ENCODE measurements around the gene CHST8. TPM values are rescaled to one million over a fixed set of nuclear protein-coding genes. Genes with fewer than 3 reads are reported as not detected.

Gene CHST8
- total RNA-seq, 1 experiment from 2014 or later = not detected

- no peak for DNase-seq
- no peaks in the 10 kb centered on the region; the same call in 1 of the 2 replicates for H3K9me3 ChIP-seq
- Mint-ChIP-seq H3K27me3 (ENCODE audit: insufficient read depth, unreplicated experiment) (peaks cover 35% of the 10 kb centered on the region), H3K9me3 (ENCODE audit: unreplicated experiment) (no peaks in the 10 kb centered on the region), H3K36me3 (ENCODE audit: insufficient read depth, unreplicated experiment) (no peaks in the 10 kb centered on the region), H3K27ac (ENCODE audit: unreplicated experiment) (no peak overlapping the region), H3K4me3 (ENCODE audit: unreplicated experiment) (no peak overlapping the region), H3K4me1 (ENCODE audit: low read depth, unreplicated experiment) (no peaks in the 10 kb centered on the region)
- H3K4me1 ChIP-seq = no peaks in the 10 kb centered on the region
- no peaks in the 10 kb centered on the region for H3K36me3 ChIP-seq (ENCODE audit: control insufficient read depth, insufficient read depth, low read length)
- H3K4me3 ChIP-seq (ENCODE audit: low read depth, low read length) = no peak overlapping the region
- ChIA-PET CTCF (no interaction called here), POLR2A (no interaction called here)
- no peak for TF ChIP-seq CTCF (IDR thresholded peaks at IDR 0.05; ENCODE audit: insufficient read depth in 1 of 2, low read depth in 1 of 2, low read length in 1 of 2, severe bottlenecking in 1 of 2, unreplicated experiment in 1 of 2)
- intact Hi-C loops (cut with micrococcal nuclease; ENCODE audit: unreplicated experiment) = loop anchor here (10.0 kb wide), 1 partner anchor 269 kb away; no protein-coding TSS in a partner anchor
- no peaks in the 10 kb centered on the region; the same call in 1 of the 2 replicates for H3K27me3 ChIP-seq (replicated peaks; ENCODE audit: control insufficient read depth, insufficient read depth, low read length)
- BruUV-seq (replicated peaks) = no TSS peak
Observed at GRCh38 chr19:33703821-33704220, 82.1 kb downstream of the CHST8 start.

DNA sequence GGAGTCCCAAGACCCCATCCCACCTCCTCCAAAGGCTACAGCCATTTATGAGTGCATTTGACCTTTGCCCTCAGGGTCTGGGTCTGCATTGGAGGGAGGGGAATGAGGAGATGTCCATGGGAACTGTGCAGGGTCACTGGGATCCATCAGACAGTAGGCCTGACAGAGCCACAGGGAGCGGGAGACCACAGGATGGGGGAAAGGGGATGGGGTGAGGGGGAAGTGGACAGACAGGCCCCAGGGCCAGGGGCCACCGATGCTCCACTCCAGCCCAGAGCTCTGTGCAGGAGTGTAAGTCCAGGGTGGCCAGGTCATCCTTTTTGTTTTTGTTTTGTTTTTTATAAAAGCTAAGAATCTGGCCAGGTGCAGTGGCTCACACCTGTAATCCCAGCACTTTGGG is 82.5 kb downstream of the CHST8 start:
- no peak overlapping the region for H3K4me3 Mint-ChIP-seq (ENCODE audit: unreplicated experiment)
- CTCF ChIA-PET = no interaction called here
- H3K9me3 Mint-ChIP-seq (ENCODE audit: unreplicated experiment) = no peaks in the 10 kb centered on the region
- H3K36me3 Mint-ChIP-seq (ENCODE audit: insufficient read depth, unreplicated experiment) = no peaks in the 10 kb centered on the region
- H3K4me1 Mint-ChIP-seq (ENCODE audit: low read depth, unreplicated experiment) = no peaks in the 10 kb centered on the region
- no peaks in the 10 kb centered on the region; the same call in 1 of the 2 replicates for H3K9me3 ChIP-seq
- H3K4me1 ChIP-seq = no peaks in the 10 kb centered on the region
- BruUV-seq (replicated peaks) = no TSS peak
- no peaks in the 10 kb centered on the region; the same call in 1 of the 2 replicates for H3K27me3 ChIP-seq (replicated peaks; ENCODE audit: control insufficient read depth, insufficient read depth, low read length)
- no peak for DNase-seq
- H3K27me3 Mint-ChIP-seq (ENCODE audit: insufficient read depth, unreplicated experiment) = peaks cover 30% of the 10 kb centered on the region
- intact Hi-C loops (cut with micrococcal nuclease; ENCODE audit: unreplicated experiment) = loop anchor here (10.0 kb wide), 1 partner anchor 269 kb away; no protein-coding TSS in a partner anchor
- no peak overlapping the region for H3K4me3 ChIP-seq (ENCODE audit: low read depth, low read length)
- no peak overlapping the region for H3K27ac Mint-ChIP-seq (ENCODE audit: unreplicated experiment)
- no peaks in the 10 kb centered on the region for H3K36me3 ChIP-seq (ENCODE audit: control insufficient read depth, insufficient read depth, low read length)
- TF ChIP-seq CTCF (IDR thresholded peaks at IDR 0.05; ENCODE audit: insufficient read depth in 1 of 2, low read depth in 1 of 2, low read length in 1 of 2, severe bottlenecking in 1 of 2, unreplicated experiment in 1 of 2) = no peak
- POLR2A ChIA-PET = no interaction called here

GRCh38 chr19:33705090-33705847 is 83.5 kb downstream of the CHST8 start:
- H3K4me1 Mint-ChIP-seq (ENCODE audit: low read depth, unreplicated experiment) = no peaks in the 10 kb centered on the region
- CTCF ChIA-PET = no interaction called here
- no peak overlapping the region for H3K27ac Mint-ChIP-seq (ENCODE audit: unreplicated experiment)

More at GRCh38 chr19:33705090-33705847, 83.5 kb downstream of the CHST8 start:
- H3K9me3 ChIP-seq = no peaks in the 10 kb centered on the region; the same call in 1 of the 2 replicates
- Mint-ChIP-seq H3K4me3 (ENCODE audit: unreplicated experiment) (no peak overlapping the region), H3K9me3 (ENCODE audit: unreplicated experiment) (no peaks in the 10 kb centered on the region), H3K36me3 (ENCODE audit: insufficient read depth, unreplicated experiment) (no peaks in the 10 kb centered on the region), H3K27me3 (ENCODE audit: insufficient read depth, unreplicated experiment) (peaks cover 30% of the 10 kb centered on the region)
- H3K4me3 ChIP-seq (ENCODE audit: low read depth, low read length) = no peak overlapping the region
- peak in 1 of 2 experiments; percentile 30 for TF ChIP-seq CTCF (IDR thresholded peaks at IDR 0.05; ENCODE audit: insufficient read depth in 1 of 2, low read depth in 1 of 2, low read length in 1 of 2, severe bottlenecking in 1 of 2, unreplicated experiment in 1 of 2)
- no peaks in the 10 kb centered on the region for H3K4me1 ChIP-seq
- H3K27me3 ChIP-seq (replicated peaks; ENCODE audit: control insufficient read depth, insufficient read depth, low read length) = no peaks in the 10 kb centered on the region; the same call in 1 of the 2 replicates
- no peaks in the 10 kb centered on the region for H3K36me3 ChIP-seq (ENCODE audit: control insufficient read depth, insufficient read depth, low read length)
- POLR2A ChIA-PET = no interaction called here
- intact Hi-C loops (cut with micrococcal nuclease; ENCODE audit: unreplicated experiment) = loop anchor here (10.0 kb wide), 1 partner anchor 270 kb away; no protein-coding TSS in a partner anchor
- BruUV-seq (replicated peaks) = no TSS peak
- no peak for DNase-seq

All from Caco-2 (cell line).